ENCODE results near the gene SELENOO.

Gene SELENOO

DNA sequence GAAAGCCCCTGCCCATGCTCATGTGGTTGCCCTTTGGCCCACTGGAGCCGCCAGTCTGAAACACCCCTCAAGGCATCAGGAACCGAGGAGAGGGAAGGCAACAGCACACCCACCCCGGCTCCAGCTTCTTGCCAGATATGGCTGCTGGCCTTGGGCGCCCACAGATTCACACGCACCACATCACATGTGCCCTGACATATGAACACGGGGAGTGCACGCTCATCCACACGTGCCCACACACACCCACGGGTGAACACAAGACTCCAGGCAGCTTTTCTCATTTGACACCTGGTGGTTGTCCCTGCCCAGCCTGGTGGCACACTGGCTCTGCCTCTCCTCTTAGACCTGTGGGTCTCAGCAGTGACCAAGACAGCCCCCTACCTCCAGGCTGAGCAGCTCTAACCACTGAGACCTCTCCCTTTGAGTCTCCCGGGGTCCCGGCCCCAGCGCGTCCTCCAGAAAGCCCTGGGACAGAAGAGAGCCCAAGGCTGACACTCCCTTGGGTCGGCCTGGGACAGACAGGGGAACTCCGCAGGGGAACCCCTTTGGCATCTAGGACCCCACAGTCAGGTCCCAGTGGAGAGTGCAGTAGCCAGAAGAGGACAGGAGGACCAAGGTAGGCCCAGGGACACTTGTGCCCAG is 63.4 kb downstream of the SELENOO start:
- in situ Hi-C loops (cut with HindIII; ENCODE audit: low sequenced_read_pairs), result no loop called here

DNA sequence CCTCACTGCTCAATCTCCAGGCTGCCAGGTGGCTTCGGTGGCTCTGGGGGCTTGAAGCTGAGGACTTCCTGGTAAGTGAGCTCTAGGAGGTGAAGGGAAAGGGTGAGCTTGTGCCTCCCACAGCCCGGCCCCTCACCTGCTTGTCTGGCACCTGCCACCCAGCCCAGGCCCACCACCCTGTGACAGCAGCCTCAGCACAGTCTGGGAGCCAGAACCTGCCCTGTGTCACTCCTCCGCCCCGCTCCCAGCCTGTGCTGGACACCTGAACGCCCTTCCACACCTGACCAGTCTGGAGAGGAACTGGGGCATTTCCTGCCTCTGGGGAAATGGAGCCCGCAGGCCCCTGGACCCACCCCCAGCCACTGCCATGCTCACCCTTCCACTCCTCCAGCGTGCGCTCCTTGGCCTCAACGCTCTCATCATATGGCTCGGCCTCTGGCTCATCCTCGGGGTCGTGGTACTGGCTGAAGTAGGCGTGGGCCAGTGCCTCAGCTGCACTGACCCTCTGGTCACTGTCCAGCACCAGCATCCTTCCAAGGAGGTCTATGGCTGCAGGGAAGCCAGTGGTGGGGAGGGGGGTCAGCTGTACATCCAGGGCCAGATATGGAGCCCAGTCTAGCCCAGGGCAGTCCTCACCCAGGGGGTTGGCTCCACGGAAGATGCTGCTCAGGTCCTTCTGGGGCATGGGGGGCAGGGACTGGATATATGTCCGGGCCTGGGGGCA is 64.3 kb downstream of the SELENOO start:
- in situ Hi-C loops (cut with HindIII; ENCODE audit: low sequenced_read_pairs), result no loop called here

DNA sequence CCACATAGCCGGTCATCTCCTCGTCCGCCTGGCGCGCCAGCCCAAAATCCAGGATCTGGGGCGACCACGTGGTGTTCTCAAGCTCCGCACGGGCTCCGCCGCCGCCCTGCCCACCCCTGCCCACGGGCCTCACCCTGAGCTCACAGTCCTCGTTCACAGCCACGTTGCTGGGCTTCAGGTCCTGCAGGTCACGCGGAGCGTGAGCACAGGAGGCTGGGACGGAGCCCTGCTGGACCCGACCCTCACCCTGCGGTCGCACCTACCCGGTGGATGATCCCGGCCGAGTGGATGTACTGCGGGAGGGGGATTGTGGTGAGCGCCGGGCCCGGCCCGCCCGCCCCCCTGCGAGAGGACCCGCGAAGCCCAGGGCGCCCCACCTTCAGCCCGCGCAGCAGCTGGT is 66.2 kb downstream of the SELENOO start:
- in situ Hi-C loops (cut with HindIII; ENCODE audit: low sequenced_read_pairs), result no loop called here

Measured in endothelial cell of hepatic sinusoid (primary cell).